ENCODE measurements around the gene GPBAR1. TPM values are rescaled to one million over a fixed set of nuclear protein-coding genes. Genes with fewer than 3 reads are reported as not detected.

The GPBAR1 gene
- total and polyA plus RNA-seq, 4 donors: 0.42 to 2.7 (median 1.8) TPM

DNA sequence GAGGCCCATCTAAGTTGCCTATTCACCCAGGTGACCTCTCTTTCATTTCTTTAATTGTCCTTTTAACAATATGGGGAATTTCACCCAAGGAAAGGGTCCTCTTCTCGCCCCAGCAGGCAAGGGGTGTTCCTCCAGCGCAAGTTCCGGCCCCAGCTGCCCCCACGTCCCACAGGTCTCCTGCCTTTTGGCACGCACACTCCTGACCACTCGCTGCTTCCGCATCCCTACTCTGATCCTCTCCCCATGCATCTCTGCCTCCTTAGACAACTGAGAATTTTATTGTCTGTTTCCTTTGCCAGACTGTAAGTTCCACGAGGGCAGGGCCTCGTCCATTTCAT is 44.5 kb upstream of the GPBAR1 start:
- H3K9ac ChIP-seq (ENCODE audit: low read depth in 1 of 2, low read length in 2 of 2): peak overlapping the region; percentile 51 to 66
- H3K4me3 ChIP-seq (ENCODE audit: low read depth in 1 of 3, low read length in 3 of 3): peak overlapping the region; percentile 71 to 96 (median 75)
- H3K27ac ChIP-seq (ENCODE audit: low read depth in 1 of 2, low read length in 2 of 2): peak overlapping the region; percentile 36 to 83
- peak; percentile 40 for DNase-seq (ENCODE audit: low spot score)
- no peaks in the 10 kb centered on the region for H3K36me3 ChIP-seq (ENCODE audit: control insufficient read depth in 4 of 4, insufficient read depth in 3 of 4, low read depth in 1 of 4, low read length in 3 of 4)
- no peaks in the 10 kb centered on the region for H3K9me3 ChIP-seq (ENCODE audit: control insufficient read depth in 4 of 4, low read length in 3 of 4)
- no peaks in the 10 kb centered on the region for H3K27me3 ChIP-seq (ENCODE audit: control insufficient read depth in 4 of 4, insufficient read depth in 4 of 4, low read length in 3 of 4)
- WGBS: 51% methylated on average over 9 of the region's 9 CpGs
- TF ChIP-seq FOXA1 (IDR thresholded peaks at IDR 0.05): no peak
- TF ChIP-seq, protein P1, sequence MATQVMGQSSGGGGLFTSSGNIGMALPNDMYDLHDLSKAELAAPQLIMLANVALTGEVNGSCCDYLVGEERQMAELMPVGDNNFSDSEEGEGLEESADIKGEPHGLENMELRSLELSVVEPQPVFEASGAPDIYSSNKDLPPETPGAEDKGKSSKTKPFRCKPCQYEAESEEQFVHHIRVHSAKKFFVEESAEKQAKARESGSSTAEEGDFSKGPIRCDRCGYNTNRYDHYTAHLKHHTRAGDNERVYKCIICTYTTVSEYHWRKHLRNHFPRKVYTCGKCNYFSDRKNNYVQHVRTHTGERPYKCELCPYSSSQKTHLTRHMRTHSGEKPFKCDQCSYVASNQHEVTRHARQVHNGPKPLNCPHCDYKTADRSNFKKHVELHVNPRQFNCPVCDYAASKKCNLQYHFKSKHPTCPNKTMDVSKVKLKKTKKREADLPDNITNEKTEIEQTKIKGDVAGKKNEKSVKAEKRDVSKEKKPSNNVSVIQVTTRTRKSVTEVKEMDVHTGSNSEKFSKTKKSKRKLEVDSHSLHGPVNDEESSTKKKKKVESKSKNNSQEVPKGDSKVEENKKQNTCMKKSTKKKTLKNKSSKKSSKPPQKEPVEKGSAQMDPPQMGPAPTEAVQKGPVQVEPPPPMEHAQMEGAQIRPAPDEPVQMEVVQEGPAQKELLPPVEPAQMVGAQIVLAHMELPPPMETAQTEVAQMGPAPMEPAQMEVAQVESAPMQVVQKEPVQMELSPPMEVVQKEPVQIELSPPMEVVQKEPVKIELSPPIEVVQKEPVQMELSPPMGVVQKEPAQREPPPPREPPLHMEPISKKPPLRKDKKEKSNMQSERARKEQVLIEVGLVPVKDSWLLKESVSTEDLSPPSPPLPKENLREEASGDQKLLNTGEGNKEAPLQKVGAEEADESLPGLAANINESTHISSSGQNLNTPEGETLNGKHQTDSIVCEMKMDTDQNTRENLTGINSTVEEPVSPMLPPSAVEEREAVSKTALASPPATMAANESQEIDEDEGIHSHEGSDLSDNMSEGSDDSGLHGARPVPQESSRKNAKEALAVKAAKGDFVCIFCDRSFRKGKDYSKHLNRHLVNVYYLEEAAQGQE (IDR thresholded peaks at IDR 0.05): no peak
- TF ChIP-seq, protein P2, sequence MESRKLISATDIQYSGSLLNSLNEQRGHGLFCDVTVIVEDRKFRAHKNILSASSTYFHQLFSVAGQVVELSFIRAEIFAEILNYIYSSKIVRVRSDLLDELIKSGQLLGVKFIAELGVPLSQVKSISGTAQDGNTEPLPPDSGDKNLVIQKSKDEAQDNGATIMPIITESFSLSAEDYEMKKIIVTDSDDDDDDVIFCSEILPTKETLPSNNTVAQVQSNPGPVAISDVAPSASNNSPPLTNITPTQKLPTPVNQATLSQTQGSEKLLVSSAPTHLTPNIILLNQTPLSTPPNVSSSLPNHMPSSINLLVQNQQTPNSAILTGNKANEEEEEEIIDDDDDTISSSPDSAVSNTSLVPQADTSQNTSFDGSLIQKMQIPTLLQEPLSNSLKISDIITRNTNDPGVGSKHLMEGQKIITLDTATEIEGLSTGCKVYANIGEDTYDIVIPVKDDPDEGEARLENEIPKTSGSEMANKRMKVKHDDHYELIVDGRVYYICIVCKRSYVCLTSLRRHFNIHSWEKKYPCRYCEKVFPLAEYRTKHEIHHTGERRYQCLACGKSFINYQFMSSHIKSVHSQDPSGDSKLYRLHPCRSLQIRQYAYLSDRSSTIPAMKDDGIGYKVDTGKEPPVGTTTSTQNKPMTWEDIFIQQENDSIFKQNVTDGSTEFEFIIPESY (IDR thresholded peaks at IDR 0.05): no peak
- no peak for TF ChIP-seq FOXA2 (IDR thresholded peaks at IDR 0.05)
- TF ChIP-seq EGR1 (IDR thresholded peaks at IDR 0.05; ENCODE audit: low read depth in 2 of 2): no peak
- TF ChIP-seq TAF1 (conservative IDR thresholded peaks at IDR 0.05): no peak
- TF ChIP-seq YY1 (IDR thresholded peaks at IDR 0.05): no peak
- TF ChIP-seq RAD21 (IDR thresholded peaks at IDR 0.05): no peak
- TF ChIP-seq HNF4A (conservative IDR thresholded peaks at IDR 0.05): no peak
- TF ChIP-seq MAX (IDR thresholded peaks at IDR 0.05): no peak
- no peak for TF ChIP-seq HNF4G (IDR thresholded peaks at IDR 0.05)
- TF ChIP-seq NR2F2 (IDR thresholded peaks at IDR 0.05): no peak
- no peak for TF ChIP-seq CTCF (IDR thresholded peaks at IDR 0.05; ENCODE audit: low read depth, low read length, missing input control)
- TF ChIP-seq SP1 (IDR thresholded peaks at IDR 0.05): no peak
- H3K4me1 ChIP-seq (ENCODE audit: control insufficient read depth in 4 of 4, insufficient read depth in 4 of 4, low read length in 3 of 4): peaks cover 6 to 33% (median 15%) of the 10 kb centered on the region in 4 donors

DNA sequence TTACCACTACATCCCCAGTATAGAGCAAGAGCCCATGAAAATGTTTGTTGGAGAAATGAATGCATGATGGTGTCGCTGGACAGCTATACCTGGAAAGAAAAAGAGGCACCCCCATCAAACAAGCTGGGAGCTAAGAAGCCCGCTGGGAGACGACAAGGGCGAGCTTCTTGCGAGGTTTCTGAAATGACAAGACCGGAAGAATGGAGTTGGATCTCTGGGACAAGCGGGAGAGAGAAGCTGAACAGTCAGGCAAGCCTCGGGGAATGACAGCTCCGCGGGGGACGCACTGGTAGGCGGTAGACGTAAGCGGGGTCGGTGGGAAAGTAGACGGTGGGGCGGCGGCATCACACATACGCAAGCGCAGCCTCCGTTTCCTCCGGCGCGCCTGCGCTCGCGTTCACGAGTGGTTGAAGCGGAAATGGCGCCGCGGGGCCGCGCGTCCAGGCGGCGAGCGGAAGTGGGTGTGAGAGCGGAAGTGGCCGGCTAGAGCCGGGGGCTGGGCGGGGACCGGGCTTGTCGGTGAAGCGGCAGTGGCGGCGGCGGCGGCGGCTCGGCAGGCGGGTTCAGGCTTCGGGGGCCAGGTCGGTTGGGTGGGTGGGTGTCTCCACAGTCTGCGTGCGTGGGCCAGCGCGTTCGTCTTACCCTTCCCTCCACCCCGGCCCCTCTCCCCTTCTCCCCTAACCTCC is 44.0 kb upstream of the GPBAR1 start, which contains the start of gene ARPC2:
Gene ARPC2, plus strand, starts transcription at position 516 of the 686 bp plus-strand sequence. CDS start 282 bp downstream, outside the sequence.
- WGBS: under 1% methylated on average over 60 of the region's 60 CpGs
- H3K4me1 ChIP-seq (ENCODE audit: control insufficient read depth in 4 of 4, insufficient read depth in 4 of 4, low read length in 3 of 4): peaks cover 6 to 34% (median 15%) of the 10 kb centered on the region in 4 donors
- TF ChIP-seq MAX (IDR thresholded peaks at IDR 0.05) (peak; percentile 34), JUND (IDR thresholded peaks at IDR 0.05) (no peak), GABPA (IDR thresholded peaks at IDR 0.05 in 1 of 2, conservative IDR thresholded peaks at IDR 0.05 in 1 of 2) (peak; percentile 78 to 94), TAF1 (conservative IDR thresholded peaks at IDR 0.05) (peak; percentile 81), ATF3 (IDR thresholded peaks at IDR 0.05) (no peak), YY1 (IDR thresholded peaks at IDR 0.05) (peak; percentile 95), EGR1 (IDR thresholded peaks at IDR 0.05; ENCODE audit: low read depth in 2 of 2) (peak; percentile 49 to 84), HNF4A (conservative IDR thresholded peaks at IDR 0.05) (no peak), FOXA2 (IDR thresholded peaks at IDR 0.05) (no peak), SP1 (IDR thresholded peaks at IDR 0.05) (peak; percentile 45), RXRA (IDR thresholded peaks at IDR 0.05) (peak in 1 of 2 donors; percentile 46)
- TF ChIP-seq, protein P1 (IDR thresholded peaks at IDR 0.05): peak; percentile 58

More for the DNA sequence above, 44.0 kb upstream of the GPBAR1 start, which contains the start of gene ARPC2:
- Histone ChIP-seq H3K27me3 (ENCODE audit: control insufficient read depth in 4 of 4, insufficient read depth in 4 of 4, low read length in 3 of 4) (no peaks in the 10 kb centered on the region), H3K4me3 (ENCODE audit: low read depth in 1 of 3, low read length in 3 of 3) (peak within 1 kb of the TSS; percentile 75 to 96 (median 89)), H3K36me3 (ENCODE audit: control insufficient read depth in 4 of 4, insufficient read depth in 3 of 4, low read depth in 1 of 4, low read length in 3 of 4) (no peaks in the 10 kb centered on the region), H3K9ac (ENCODE audit: low read depth in 1 of 2, low read length in 2 of 2) (peak within 1 kb of the TSS; percentile 51 to 89), H3K9me3 (ENCODE audit: control insufficient read depth in 4 of 4, low read length in 3 of 4) (no peaks in the 10 kb centered on the region), H3K27ac (ENCODE audit: low read depth in 1 of 2, low read length in 2 of 2) (peak within 1 kb of the TSS; percentile 36 to 83)
- peak; percentile 93 for DNase-seq (ENCODE audit: low spot score)

Data from liver (tissue), 9 donors.